Measurements from ENCODE around the gene A3GALT2. TPM values are rescaled to one million over a fixed set of nuclear protein-coding genes. Genes with fewer than 3 reads are reported as not detected.
A peak's percentile ranks its signal among the peaks of the same experiment; 100 is the strongest.

A3GALT2 gene
- total and polyA plus RNA-seq, 8 donors, result 0.07 TPM; not detected in 7

DNA sequence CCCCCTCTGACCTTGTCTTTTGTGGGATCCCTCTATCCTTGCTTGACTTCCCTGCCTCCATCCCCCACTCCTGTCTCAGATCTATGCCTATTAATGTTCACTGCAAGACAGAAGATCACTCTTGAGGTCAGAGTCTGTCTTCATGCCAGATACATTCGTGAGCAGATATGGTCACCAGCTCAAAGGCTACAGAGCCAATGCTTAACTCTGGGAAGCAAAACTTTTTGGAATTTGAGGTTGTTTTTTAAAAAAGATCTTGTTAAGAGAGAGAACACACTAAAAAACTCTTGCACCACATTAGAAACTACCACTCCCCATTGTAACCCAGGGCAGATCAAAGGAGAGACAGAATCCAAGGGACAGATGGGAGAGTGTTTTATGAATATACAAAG lies 17.1 kb upstream of the A3GALT2 start:
- intact Hi-C loops (cut with DNase I), result no loop called here
- FAIRE-seq, result no peak
- TF ChIP-seq, protein P1, sequence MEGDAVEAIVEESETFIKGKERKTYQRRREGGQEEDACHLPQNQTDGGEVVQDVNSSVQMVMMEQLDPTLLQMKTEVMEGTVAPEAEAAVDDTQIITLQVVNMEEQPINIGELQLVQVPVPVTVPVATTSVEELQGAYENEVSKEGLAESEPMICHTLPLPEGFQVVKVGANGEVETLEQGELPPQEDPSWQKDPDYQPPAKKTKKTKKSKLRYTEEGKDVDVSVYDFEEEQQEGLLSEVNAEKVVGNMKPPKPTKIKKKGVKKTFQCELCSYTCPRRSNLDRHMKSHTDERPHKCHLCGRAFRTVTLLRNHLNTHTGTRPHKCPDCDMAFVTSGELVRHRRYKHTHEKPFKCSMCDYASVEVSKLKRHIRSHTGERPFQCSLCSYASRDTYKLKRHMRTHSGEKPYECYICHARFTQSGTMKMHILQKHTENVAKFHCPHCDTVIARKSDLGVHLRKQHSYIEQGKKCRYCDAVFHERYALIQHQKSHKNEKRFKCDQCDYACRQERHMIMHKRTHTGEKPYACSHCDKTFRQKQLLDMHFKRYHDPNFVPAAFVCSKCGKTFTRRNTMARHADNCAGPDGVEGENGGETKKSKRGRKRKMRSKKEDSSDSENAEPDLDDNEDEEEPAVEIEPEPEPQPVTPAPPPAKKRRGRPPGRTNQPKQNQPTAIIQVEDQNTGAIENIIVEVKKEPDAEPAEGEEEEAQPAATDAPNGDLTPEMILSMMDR (IDR thresholded peaks at IDR 0.05), result no peak
- H3K36me3 ChIP-seq, result peaks cover 0 to 9% (median 0%) of the 10 kb centered on the region in 3 donors
- peak overlapping the region; percentile 56 to 89 (median 76) for H3K27ac ChIP-seq
- no peak for ATAC-seq
- no peaks in the 10 kb centered on the region for H3K9me3 ChIP-seq
- H3K4me1 ChIP-seq, result peaks cover 56 to 84% (median 75%) of the 10 kb centered on the region in 3 donors
- H3K4me3 ChIP-seq, result peak overlapping the region in 1 of 4 donors; percentile 17
- DNase-seq, result no peak
- no peaks in the 10 kb centered on the region for H3K27me3 ChIP-seq
- 3 to 8% methylated on average over 1 of the region's 1 CpG for WGBS, 2 donors

- Histone ChIP-seq H3K9me3 (no peaks in the 10 kb centered on the region), H3K36me3 (peaks cover 0 to 9% (median 0%) of the 10 kb centered on the region in 3 donors), H3K4me3 (no peak overlapping the region), H3K27ac (peak overlapping the region in 2 of 4 donors; percentile 86 to 89), H3K4me1 (peaks cover 50 to 79% (median 69%) of the 10 kb centered on the region in 3 donors), H3K27me3 (no peaks in the 10 kb centered on the region)
- no peak for DNase-seq
- intact Hi-C loops (cut with DNase I), result no loop called here
- WGBS, 2 donors, result 79 to 86% methylated on average over 6 of the region's 6 CpGs
- ATAC-seq, result no peak
- FAIRE-seq, result no peak
- TF ChIP-seq, protein P1 (IDR thresholded peaks at IDR 0.05), result no peak
Observed at GRCh38 chr1:33337441-33337840, 16.5 kb upstream of the A3GALT2 start.

DNA sequence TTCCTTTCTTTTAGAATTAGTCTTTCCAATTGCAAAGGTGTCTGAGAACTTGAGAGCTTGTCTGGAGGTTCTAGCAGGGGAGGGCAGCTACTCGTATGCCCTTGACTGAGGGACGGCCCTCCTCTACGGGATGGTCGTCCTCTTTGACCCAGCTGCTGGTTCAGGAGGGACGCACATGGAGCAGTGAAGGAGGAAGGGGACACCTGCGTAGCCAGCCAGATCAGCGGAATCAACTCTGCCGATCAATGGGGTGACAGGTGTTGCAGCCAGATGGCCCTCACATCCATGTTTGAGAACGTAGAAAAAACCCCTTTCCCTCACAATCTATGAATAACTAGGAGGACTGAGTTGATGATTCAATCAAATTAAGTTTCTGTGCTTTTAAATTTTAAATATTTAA lies 15.7 kb upstream of the A3GALT2 start:
- Histone ChIP-seq H3K9me3 (no peaks in the 10 kb centered on the region), H3K4me1 (peaks cover 44 to 72% (median 61%) of the 10 kb centered on the region in 3 donors), H3K36me3 (peaks cover 0 to 17% (median 2%) of the 10 kb centered on the region in 3 donors), H3K27ac (no peak overlapping the region), H3K4me3 (no peak overlapping the region), H3K27me3 (no peaks in the 10 kb centered on the region)
- ATAC-seq, result no peak
- no peak for FAIRE-seq
- DNase-seq, result no peak
- intact Hi-C loops (cut with DNase I), result no loop called here
- WGBS, 2 donors, result 43 to 45% methylated on average over 9 of the region's 9 CpGs
- TF ChIP-seq, protein P1 (IDR thresholded peaks at IDR 0.05), result no peak

DNA sequence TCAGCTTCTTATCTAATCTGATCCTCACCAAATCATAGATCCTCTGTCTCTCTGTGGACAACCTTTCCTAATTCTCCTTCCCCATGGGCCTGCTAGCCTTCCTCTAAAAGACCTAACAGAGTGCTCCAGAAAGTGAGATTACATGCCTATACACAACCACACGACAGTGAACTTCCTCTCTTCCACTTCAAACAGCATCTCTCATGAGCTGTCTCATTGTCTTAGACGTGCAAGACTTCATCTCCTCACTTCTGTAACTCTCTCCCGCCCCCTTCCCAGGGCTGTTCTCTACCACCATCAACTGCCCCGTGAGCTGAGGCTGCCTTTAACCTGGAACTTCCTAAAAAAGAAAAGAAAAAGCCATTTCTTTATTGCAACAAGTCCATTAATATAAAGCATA lies 14.1 kb upstream of the A3GALT2 start:
- TF ChIP-seq, protein P1 (IDR thresholded peaks at IDR 0.05), result no peak
- H3K27ac ChIP-seq, result peak overlapping the region in 3 of 4 donors; percentile 18 to 60 (median 36)
- intact Hi-C loops (cut with DNase I), result no loop called here
- FAIRE-seq, result no peak
- peaks cover 0 to 33% (median 18%) of the 10 kb centered on the region in 3 donors for H3K36me3 ChIP-seq
- no peaks in the 10 kb centered on the region for H3K27me3 ChIP-seq
- WGBS, 2 donors, result 62 to 68% methylated on average over 4 of the region's 4 CpGs
- no peaks in the 10 kb centered on the region for H3K9me3 ChIP-seq
- no peak for DNase-seq
- H3K4me1 ChIP-seq, result peaks cover 29 to 56% (median 46%) of the 10 kb centered on the region in 3 donors
- H3K4me3 ChIP-seq, result no peak overlapping the region
- ATAC-seq, result no peak

DNA sequence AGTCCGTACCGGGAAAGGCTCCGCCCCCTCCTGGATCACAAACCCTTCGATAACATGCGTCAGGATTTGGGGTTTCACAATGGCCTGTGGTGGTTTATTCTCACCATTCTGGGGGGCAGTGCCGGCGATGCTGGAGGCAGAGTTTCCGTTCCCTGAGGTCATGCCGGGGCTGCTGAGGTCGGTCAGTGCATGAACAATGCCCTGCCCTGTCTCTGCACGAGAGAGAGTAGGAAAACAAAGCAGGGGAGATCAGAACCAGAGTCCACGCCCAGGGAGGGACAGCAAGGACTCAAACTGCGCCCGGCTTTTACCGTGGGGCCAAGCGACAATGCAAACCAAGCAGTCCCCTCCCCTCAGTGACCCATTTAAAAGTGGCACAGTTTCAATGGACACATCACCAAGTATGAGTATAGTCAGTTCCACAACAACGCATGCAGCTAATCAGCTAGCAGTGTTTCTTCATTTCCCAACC lies 13.2 kb upstream of the A3GALT2 start:
- H3K9me3 ChIP-seq, result no peaks in the 10 kb centered on the region
- DNase-seq (no peak), FAIRE-seq (no peak), ATAC-seq (peak in 2 of 4 donors; percentile 12 to 25)
- TF ChIP-seq, protein P1 (IDR thresholded peaks at IDR 0.05), result no peak
- no peak overlapping the region for H3K4me3 ChIP-seq
- peak overlapping the region in 3 of 4 donors; percentile 18 to 60 (median 36) for H3K27ac ChIP-seq
- 57 to 58% methylated on average over 17 of the region's 17 CpGs for WGBS, 2 donors
- intact Hi-C loops (cut with DNase I), result no loop called here
- no peaks in the 10 kb centered on the region for H3K27me3 ChIP-seq
- peaks cover 0 to 42% (median 27%) of the 10 kb centered on the region in 3 donors for H3K36me3 ChIP-seq
- peaks cover 21 to 47% (median 37%) of the 10 kb centered on the region in 3 donors for H3K4me1 ChIP-seq
